Measurements from ENCODE around the gene UFC1. TPM values are rescaled to one million over a fixed set of nuclear protein-coding genes. Genes with fewer than 3 reads are reported as not detected.

The UFC1 gene
- total and polyA plus RNA-seq, 2 donors (not counting 3 experiments of a cell fraction or from before 2014, with no cell fraction given), result 102 to 149 TPM

GRCh38 chr1:161192476-161193465 is 39.0 kb downstream of the UFC1 start:
- Histone ChIP-seq H3K27ac (ENCODE audit: insufficient read depth, low read depth, low read length) (no peak overlapping the region), H3K4me2 (ENCODE audit: insufficient read depth, low read length) (no peak overlapping the region)
- peak; percentile 94 for FAIRE-seq

More at GRCh38 chr1:161192476-161193465, 39.0 kb downstream of the UFC1 start:
- H3K4me3 ChIP-seq (replicated peaks in 1 of 3; ENCODE audit: insufficient read depth in 1 of 3, low read depth in 1 of 3, low read length in 3 of 3), result no peak overlapping the region
- H2AFZ ChIP-seq (ENCODE audit: low read depth, low read length), result no peak overlapping the region
- peaks cover 21% of the 10 kb centered on the region for H3K4me1 ChIP-seq (ENCODE audit: control insufficient read depth, extremely low read depth, insufficient read depth, low read length)
- H3K36me3 ChIP-seq (ENCODE audit: control insufficient read depth in 2 of 2, extremely low read depth in 1 of 2, insufficient read depth in 2 of 2, low read length in 2 of 2), result peaks cover 3% of the 10 kb centered on the region in 2 experiments
- no TSS peak for BruUV-seq (replicated peaks)
- intact Hi-C loops (cut with micrococcal nuclease), result loop anchor here (1.0 to 2.0 kb wide), 4 partner anchors 17 to 190 kb away; no protein-coding TSS in a partner anchor
- ChIA-PET POLR2A (interaction anchor here (1.6 kb wide), 1 partner anchor 33 kb away, joined by 5 read pairs; no protein-coding TSS in a partner anchor), CTCF (interaction anchor here (1.0 to 6.2 kb wide), 9 partner anchors 9 to 189 kb away, joined by 3 to 54 read pairs (median 10); partner anchors contain the start of genes APOA2, NDUFS2 and TOMM40L)
- no peaks in the 10 kb centered on the region for H3K27me3 ChIP-seq (ENCODE audit: control insufficient read depth in 2 of 2, insufficient read depth in 2 of 2, low read length in 2 of 2)
- H4K20me1 ChIP-seq (replicated peaks; ENCODE audit: control insufficient read depth, extremely low read depth, insufficient read depth, low read length), result no peaks in the 10 kb centered on the region
- dilution Hi-C loops (cut with MboI; ENCODE audit: extremely low pct_ligation_motif_present, low sequenced_read_pairs), result no loop called here
- no peak for TF ChIP-seq JUN (IDR thresholded peaks at IDR 0.05; ENCODE audit: borderline replicate concordance, insufficient read depth, insufficient read length, low read depth)
- TF ChIP-seq, protein P1, sequence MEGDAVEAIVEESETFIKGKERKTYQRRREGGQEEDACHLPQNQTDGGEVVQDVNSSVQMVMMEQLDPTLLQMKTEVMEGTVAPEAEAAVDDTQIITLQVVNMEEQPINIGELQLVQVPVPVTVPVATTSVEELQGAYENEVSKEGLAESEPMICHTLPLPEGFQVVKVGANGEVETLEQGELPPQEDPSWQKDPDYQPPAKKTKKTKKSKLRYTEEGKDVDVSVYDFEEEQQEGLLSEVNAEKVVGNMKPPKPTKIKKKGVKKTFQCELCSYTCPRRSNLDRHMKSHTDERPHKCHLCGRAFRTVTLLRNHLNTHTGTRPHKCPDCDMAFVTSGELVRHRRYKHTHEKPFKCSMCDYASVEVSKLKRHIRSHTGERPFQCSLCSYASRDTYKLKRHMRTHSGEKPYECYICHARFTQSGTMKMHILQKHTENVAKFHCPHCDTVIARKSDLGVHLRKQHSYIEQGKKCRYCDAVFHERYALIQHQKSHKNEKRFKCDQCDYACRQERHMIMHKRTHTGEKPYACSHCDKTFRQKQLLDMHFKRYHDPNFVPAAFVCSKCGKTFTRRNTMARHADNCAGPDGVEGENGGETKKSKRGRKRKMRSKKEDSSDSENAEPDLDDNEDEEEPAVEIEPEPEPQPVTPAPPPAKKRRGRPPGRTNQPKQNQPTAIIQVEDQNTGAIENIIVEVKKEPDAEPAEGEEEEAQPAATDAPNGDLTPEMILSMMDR (IDR thresholded peaks at IDR 0.05; ENCODE audit: extremely low read depth in 1 of 2, insufficient read depth in 1 of 2, low read depth in 1 of 2, low read length in 2 of 2), result peak; percentile 93
- no peaks in the 10 kb centered on the region for H3K9me3 ChIP-seq (replicated peaks; ENCODE audit: control insufficient read depth, insufficient read depth, low read length)
- peaks cover 24% of the 10 kb centered on the region for H3K79me2 ChIP-seq (ENCODE audit: control insufficient read depth, insufficient read depth, low read length)
- H3K9me1 ChIP-seq (replicated peaks; ENCODE audit: control insufficient read depth, extremely low read depth, insufficient read depth, low read length), result no peaks in the 10 kb centered on the region
- DNase-seq (ENCODE audit: low read depth, low spot score), result peak; percentile 68
- no peak overlapping the region for H3K9ac ChIP-seq (replicated peaks; ENCODE audit: extremely low read depth, insufficient read depth, low read length)

Measured in endothelial cell of umbilical vein (primary cell).